ENCODE measurements around the gene SEMA6D. TPM values are rescaled to one million over a fixed set of nuclear protein-coding genes. Genes with fewer than 3 reads are reported as not detected.

SEMA6D gene
- total RNA-seq, 1 experiment from 2014 or later, result 0.03 TPM

GRCh38 chr15:47720555-47720954, 3.2 kb downstream of the SEMA6D start:
- intact Hi-C loops (cut with micrococcal nuclease; ENCODE audit: unreplicated experiment), result no loop called here
- POLR2A ChIA-PET, result no interaction called here
- no peak for ATAC-seq

GRCh38 chr15:47721676-47722075, 4.4 kb downstream of the SEMA6D start:
- Histone ChIP-seq H3K4me3 (ENCODE audit: low read depth in 2 of 2, low read length in 2 of 2) (no peak overlapping the region), H3K27me3 (ENCODE audit: control insufficient read depth, insufficient read depth, low read length) (peaks cover 17% of the 10 kb centered on the region), H3K9me3 (ENCODE audit: control insufficient read depth, insufficient read depth, low read depth, low read length) (no peaks in the 10 kb centered on the region), H3K4me1 (ENCODE audit: control insufficient read depth, insufficient read depth, low read length) (no peaks in the 10 kb centered on the region), H3K36me3 (ENCODE audit: control insufficient read depth, insufficient read depth, low read length) (no peaks in the 10 kb centered on the region), H3K27ac (ENCODE audit: low read length) (no peak overlapping the region)
- ATAC-seq (no peak), DNase-seq (ENCODE audit: low read depth, low spot score) (no peak)
- in situ Hi-C loops (cut with HindIII; ENCODE audit: low pct_unique_long_range_greater_than_20kb, low sequenced_read_pairs) (no loop called here), intact Hi-C loops (cut with micrococcal nuclease; ENCODE audit: unreplicated experiment) (no loop called here)
- TF ChIP-seq REST (IDR thresholded peaks at IDR 0.05; ENCODE audit: insufficient read depth in 1 of 2, low read depth in 2 of 2, low read length in 1 of 2) (no peak), SIN3A (IDR thresholded peaks at IDR 0.05; ENCODE audit: borderline replicate concordance, insufficient read depth, low read depth, low read length) (no peak), POLR2AphosphoS5 (IDR thresholded peaks at IDR 0.05; ENCODE audit: low read depth, low read length) (no peak), CTCF (IDR thresholded peaks at IDR 0.05) (no peak), TCF7L2 (IDR thresholded peaks at IDR 0.05; ENCODE audit: low read depth, low read length) (no peak)
- no TSS peak for BruUV-seq (replicated peaks)
- CTCF ChIA-PET, result no interaction called here
- POLR2A ChIA-PET, result no interaction called here

More at GRCh38 chr15:47720555-47720954, 3.2 kb downstream of the SEMA6D start:
- no peak overlapping the region for H3K4me3 ChIP-seq (ENCODE audit: low read depth in 2 of 2, low read length in 2 of 2)
- TF ChIP-seq CTCF (IDR thresholded peaks at IDR 0.05) (no peak), REST (IDR thresholded peaks at IDR 0.05; ENCODE audit: insufficient read depth in 1 of 2, low read depth in 2 of 2, low read length in 1 of 2) (no peak), POLR2AphosphoS5 (IDR thresholded peaks at IDR 0.05; ENCODE audit: low read depth, low read length) (no peak), SIN3A (IDR thresholded peaks at IDR 0.05; ENCODE audit: borderline replicate concordance, insufficient read depth, low read depth, low read length) (no peak), TCF7L2 (IDR thresholded peaks at IDR 0.05; ENCODE audit: low read depth, low read length) (no peak)
- no peaks in the 10 kb centered on the region for H3K9me3 ChIP-seq (ENCODE audit: control insufficient read depth, insufficient read depth, low read depth, low read length)
- no TSS peak for BruUV-seq (replicated peaks)
- DNase-seq (ENCODE audit: low read depth, low spot score), result no peak
- peaks cover 20% of the 10 kb centered on the region for H3K27me3 ChIP-seq (ENCODE audit: control insufficient read depth, insufficient read depth, low read length)
- CTCF ChIA-PET, result no interaction called here
- H3K27ac ChIP-seq (ENCODE audit: low read length), result no peak overlapping the region
- no peaks in the 10 kb centered on the region for H3K4me1 ChIP-seq (ENCODE audit: control insufficient read depth, insufficient read depth, low read length)
- no peaks in the 10 kb centered on the region for H3K36me3 ChIP-seq (ENCODE audit: control insufficient read depth, insufficient read depth, low read length)
- in situ Hi-C loops (cut with HindIII; ENCODE audit: low pct_unique_long_range_greater_than_20kb, low sequenced_read_pairs), result no loop called here

Data from Panc1 (cell line).